Measurements from ENCODE around the gene OSMR.

DNA sequence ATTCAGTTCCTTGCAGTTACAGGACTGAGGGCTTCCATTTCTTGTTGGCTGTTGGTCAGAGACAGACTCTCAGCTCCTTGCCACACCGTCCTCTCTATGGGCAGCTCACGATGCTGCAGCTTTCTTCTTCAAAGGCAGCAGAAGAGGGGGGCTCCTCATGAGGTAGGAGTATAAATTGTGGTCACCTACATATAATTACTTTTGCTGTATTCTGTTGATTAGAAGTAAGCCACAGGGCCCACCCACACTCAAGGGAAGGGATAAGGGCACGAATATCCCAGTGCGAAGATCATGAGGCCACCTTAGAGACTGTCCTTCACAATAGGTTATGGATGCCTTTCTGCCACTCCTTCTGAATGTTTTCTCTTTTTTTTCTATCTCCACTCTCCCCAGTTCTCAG, 43.7 kb upstream of the OSMR start:
- TF ChIP-seq JUN (IDR thresholded peaks at IDR 0.05; ENCODE audit: borderline replicate concordance, insufficient read depth, insufficient read length, low read depth) (no peak), MYC (IDR thresholded peaks at IDR 0.05; ENCODE audit: low read depth, low read length) (no peak), POLR2A (IDR thresholded peaks at IDR 0.05; ENCODE audit: low read depth, low read length) (no peak), EZH2 (IDR thresholded peaks at IDR 0.05; ENCODE audit: borderline replicate concordance, low read depth, low read length, severe bottlenecking) (no peak), POLR2AphosphoS5 (IDR thresholded peaks at IDR 0.05; ENCODE audit: insufficient read depth, low read depth, low read length) (no peak), FOS (IDR thresholded peaks at IDR 0.05; ENCODE audit: borderline replicate concordance, insufficient read depth, low read length) (no peak), MAX (IDR thresholded peaks at IDR 0.05; ENCODE audit: insufficient read depth, insufficient read length) (no peak), GATA2 (IDR thresholded peaks at IDR 0.05; ENCODE audit: insufficient read depth, insufficient read length, low read depth, low read length) (no peak)
- TF ChIP-seq, protein P1, sequence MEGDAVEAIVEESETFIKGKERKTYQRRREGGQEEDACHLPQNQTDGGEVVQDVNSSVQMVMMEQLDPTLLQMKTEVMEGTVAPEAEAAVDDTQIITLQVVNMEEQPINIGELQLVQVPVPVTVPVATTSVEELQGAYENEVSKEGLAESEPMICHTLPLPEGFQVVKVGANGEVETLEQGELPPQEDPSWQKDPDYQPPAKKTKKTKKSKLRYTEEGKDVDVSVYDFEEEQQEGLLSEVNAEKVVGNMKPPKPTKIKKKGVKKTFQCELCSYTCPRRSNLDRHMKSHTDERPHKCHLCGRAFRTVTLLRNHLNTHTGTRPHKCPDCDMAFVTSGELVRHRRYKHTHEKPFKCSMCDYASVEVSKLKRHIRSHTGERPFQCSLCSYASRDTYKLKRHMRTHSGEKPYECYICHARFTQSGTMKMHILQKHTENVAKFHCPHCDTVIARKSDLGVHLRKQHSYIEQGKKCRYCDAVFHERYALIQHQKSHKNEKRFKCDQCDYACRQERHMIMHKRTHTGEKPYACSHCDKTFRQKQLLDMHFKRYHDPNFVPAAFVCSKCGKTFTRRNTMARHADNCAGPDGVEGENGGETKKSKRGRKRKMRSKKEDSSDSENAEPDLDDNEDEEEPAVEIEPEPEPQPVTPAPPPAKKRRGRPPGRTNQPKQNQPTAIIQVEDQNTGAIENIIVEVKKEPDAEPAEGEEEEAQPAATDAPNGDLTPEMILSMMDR (IDR thresholded peaks at IDR 0.05; ENCODE audit: extremely low read depth in 1 of 2, insufficient read depth in 1 of 2, low read depth in 1 of 2, low read length in 2 of 2) = no peak
